HepG2 (cell line): Measurements from ENCODE around the gene HNRNPF. TPM values are rescaled to one million over a fixed set of nuclear protein-coding genes. Genes with fewer than 3 reads are reported as not detected.

Source experiments
- ARID2 ChIP-seq: sonication (generic); formaldehyde crosslinking; IDR thresholded peaks from 2 replicates; pipeline ENCODE4 v1.8.1; 2022; ENCODE audit warnings: mild to moderate bottlenecking, missing genetic modification reagents, borderline replicate concordance
- BCL6 ChIP-seq: IDR thresholded peaks from 2 replicates; pipeline ENCODE4 v1.6.1; 2016; ENCODE audit warnings: missing genetic modification reagents, missing compliant biosample characterization
- CC2D1A ChIP-seq: sonication (generic); formaldehyde crosslinking; IDR thresholded peaks from 2 replicates; pipeline ENCODE4 v1.8.1; 2023; ENCODE audit warnings: mild to moderate bottlenecking, missing genetic modification reagents
- CENPT ChIP-seq: sonication (generic); formaldehyde crosslinking; IDR thresholded peaks from 2 replicates; pipeline ENCODE4 v1.8.0; 2022; ENCODE audit warnings: low read depth, mild to moderate bottlenecking, moderate library complexity, missing genetic modification reagents
- ESRRA ChIP-seq: sonication (generic); formaldehyde crosslinking; IDR thresholded peaks from 2 replicates; pipeline ENCODE4 v1.5.1; 2020; ENCODE audit warnings: mild to moderate bottlenecking, low read depth, missing genetic modification reagents
- HDAC2 ChIP-seq: sonication (generic); formaldehyde crosslinking; IDR thresholded peaks from 2 replicates; pipeline ENCODE4 v1.4.0; 2020; ENCODE audit warnings: missing genetic modification reagents
- NFIC ChIP-seq: IDR thresholded peaks from 2 replicates; pipeline ENCODE4 v1.6.1; 2012; ENCODE audit warnings: mild to moderate bottlenecking, low read length, inconsistent platforms
- PLRG1 ChIP-seq: fragments of 450-650 bp; conservative IDR thresholded peaks from 2 replicates; pipeline ENCODE4 v1.6.1; 2016
- RFXANK ChIP-seq: IDR thresholded peaks from 2 replicates; pipeline ENCODE4 v1.6.1; 2016
- RXRB ChIP-seq: IDR thresholded peaks from 2 replicates; pipeline ENCODE4 v1.6.1; 2016; ENCODE audit warnings: borderline replicate concordance, missing genetic modification reagents, missing compliant biosample characterization
- SMARCC2 ChIP-seq: fragments of 450-650 bp; IDR thresholded peaks from 2 replicates; pipeline ENCODE4 v1.6.1; 2017; ENCODE audit warnings: antibody characterized with exemption, mild to moderate bottlenecking
- SRSF4 ChIP-seq: fragments of 200-400 bp; formaldehyde crosslinking; IDR thresholded peaks from one replicate; pipeline ENCODE4 v1.6.1; 2018; ENCODE audit warnings: mild to moderate bottlenecking, low read depth, low read length, moderate library complexity; ENCODE audit not compliant: poor library complexity, severe bottlenecking
- TARDBP ChIP-seq: sonication (generic); formaldehyde crosslinking; IDR thresholded peaks from 2 replicates; pipeline ENCODE4 v1.8.0; 2022; ENCODE audit warnings: mild to moderate bottlenecking, missing genetic modification reagents
- TEAD2 ChIP-seq: sonication (generic); formaldehyde crosslinking; IDR thresholded peaks from 2 replicates; pipeline ENCODE4 v1.9.0; 2021; ENCODE audit warnings: missing genetic modification reagents
- TEAD3 ChIP-seq: optimal IDR thresholded peaks from 2 replicates; pipeline ENCODE3; 2016; ENCODE audit warnings: borderline replicate concordance
- U2AF2 ChIP-seq: fragments of 200-400 bp; formaldehyde crosslinking; IDR thresholded peaks from 2 replicates; pipeline ENCODE4 v1.6.1; 2017; ENCODE audit warnings: low read depth, mild to moderate bottlenecking, low read length
- YEATS2 ChIP-seq: sonication (generic); formaldehyde crosslinking; IDR thresholded peaks from 2 replicates; pipeline ENCODE4 v1.4.0; 2020; ENCODE audit warnings: missing genetic modification reagents, borderline replicate concordance
- ZBTB3 ChIP-seq: sonication (generic); formaldehyde crosslinking; IDR thresholded peaks from 2 replicates; pipeline ENCODE4 v1.4.0; 2020; ENCODE audit warnings: low read depth, mild to moderate bottlenecking, moderate library complexity, missing genetic modification reagents, borderline replicate concordance
- ZBTB7A ChIP-seq: sonication (generic); formaldehyde crosslinking; IDR thresholded peaks from 2 replicates; pipeline ENCODE4 v1.8.0; 2022; ENCODE audit warnings: mild to moderate bottlenecking, missing genetic modification reagents
- ZNF329 ChIP-seq: sonication (generic); formaldehyde crosslinking; IDR thresholded peaks from 2 replicates; pipeline ENCODE4 v1.9.0; 2021; ENCODE audit warnings: low read depth, mild to moderate bottlenecking, missing genetic modification reagents
- ZNF788 ChIP-seq: sonication (generic); formaldehyde crosslinking; IDR thresholded peaks from 2 replicates; pipeline ENCODE4 v1.5.0; 2020; ENCODE audit warnings: mild to moderate bottlenecking, missing genetic modification reagents, borderline replicate concordance
- ZNF792 ChIP-seq: IDR thresholded peaks from 2 replicates; pipeline ENCODE4 v1.6.1; 2016
- polyA plus RNA-seq, 8 experiments: library from polyadenylated mRNA; depleted of rRNA in 3 of 8; stranded (reverse) in 7 of 8; unstranded in 1 of 8; fragments of >200 nt; fragmentation: Illumina TruSeq in 4 of 8; extraction: Trizol in 4 of 8; gene quantifications; 2 replicates each; pipeline versions ENCODE4 v1.2.1 to v1.2.3, GENCODE V29; 2011 to 2016; ENCODE audit warnings: low read depth in 4 of 8, missing spikeins in 1 of 8, mixed read lengths in 1 of 8; ENCODE audit not compliant: insufficient read depth in 1 of 8
- total RNA-seq, 5 experiments: library from RNA; depleted of rRNA; stranded (reverse); fragments of >200 nt; fragmentation: Illumina TruSeq; extraction: Trizol; gene quantifications; 2 replicates each; pipeline ENCODE4 v1.2.3, GENCODE V29; 2016; ENCODE audit warnings: low read depth in 1 of 5
- TF ChIP-seq, protein P1 (sequence below): sonication (generic); formaldehyde crosslinking; IDR thresholded peaks from 2 replicates; pipeline ENCODE4 v1.9.0; 2022; ENCODE audit warnings: missing genetic modification reagents, mild to moderate bottlenecking, borderline replicate concordance
- TF ChIP-seq, protein P2 (sequence below): sonication (generic); formaldehyde crosslinking; IDR thresholded peaks from 2 replicates; pipeline ENCODE4 v1.5.0; 2020; ENCODE audit warnings: missing genetic modification reagents
- TF ChIP-seq, protein P3 (sequence below): sonication (generic); formaldehyde crosslinking; IDR thresholded peaks from 2 replicates; pipeline ENCODE4 v1.5.1; 2020; ENCODE audit warnings: mild to moderate bottlenecking, missing genetic modification reagents, moderate library complexity

The HNRNPF gene
- total and polyA plus RNA-seq, 2 of the 13 experiments (the other 11 are each of a cell fraction or from before 2014, with no cell fraction given) = 166 to 308 TPM

DNA sequence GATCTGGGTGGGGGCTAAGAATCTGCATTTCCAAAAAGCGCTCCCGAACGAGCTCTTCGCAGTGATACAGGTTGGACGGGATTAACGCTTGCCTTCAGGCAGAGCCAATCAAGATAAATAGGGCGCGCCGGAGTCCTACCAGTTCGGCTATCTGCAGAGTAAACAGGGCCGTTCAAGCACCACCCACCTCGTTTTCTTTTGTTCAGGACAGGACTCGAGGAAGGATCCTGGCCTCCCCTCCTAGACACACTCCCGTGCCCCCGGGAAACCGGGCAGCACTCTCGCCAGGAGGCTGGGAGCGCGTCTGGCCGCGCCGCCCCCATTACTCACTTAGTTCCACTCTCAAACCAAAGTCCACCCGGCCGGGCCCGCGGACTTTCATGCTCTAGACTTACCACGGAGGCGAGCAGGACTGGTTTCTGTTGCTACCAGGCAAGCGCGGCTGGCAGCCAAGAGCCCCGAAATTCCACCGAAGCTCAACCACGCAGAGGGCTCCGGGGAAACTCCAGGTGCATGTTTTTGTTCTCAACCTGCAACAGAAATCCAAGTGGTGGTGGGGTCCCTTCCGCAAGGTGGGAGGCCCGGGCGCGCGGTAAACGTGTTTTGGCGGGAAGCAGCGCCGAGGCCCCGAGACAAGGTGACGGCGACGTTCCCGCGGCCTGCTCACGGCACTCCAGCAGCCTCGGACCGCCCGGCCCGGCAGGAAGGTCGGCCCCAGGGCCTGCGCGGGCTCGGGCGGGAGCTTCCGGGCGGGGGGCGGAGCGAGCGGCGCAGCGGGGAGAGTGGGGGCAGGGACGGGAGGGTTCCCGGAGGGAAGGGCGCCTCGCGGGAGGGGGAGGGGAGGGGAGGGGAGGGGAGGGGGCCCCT is 12.7 kb downstream of the HNRNPF start (continued):
- TF ChIP-seq CC2D1A (CRISPR knock-in tag) = no peak
- TF ChIP-seq ZNF792 (CRISPR knock-in tag) = peak; percentile 59; the same call in 1 of the 2 replicates
- TF ChIP-seq, protein P1, sequence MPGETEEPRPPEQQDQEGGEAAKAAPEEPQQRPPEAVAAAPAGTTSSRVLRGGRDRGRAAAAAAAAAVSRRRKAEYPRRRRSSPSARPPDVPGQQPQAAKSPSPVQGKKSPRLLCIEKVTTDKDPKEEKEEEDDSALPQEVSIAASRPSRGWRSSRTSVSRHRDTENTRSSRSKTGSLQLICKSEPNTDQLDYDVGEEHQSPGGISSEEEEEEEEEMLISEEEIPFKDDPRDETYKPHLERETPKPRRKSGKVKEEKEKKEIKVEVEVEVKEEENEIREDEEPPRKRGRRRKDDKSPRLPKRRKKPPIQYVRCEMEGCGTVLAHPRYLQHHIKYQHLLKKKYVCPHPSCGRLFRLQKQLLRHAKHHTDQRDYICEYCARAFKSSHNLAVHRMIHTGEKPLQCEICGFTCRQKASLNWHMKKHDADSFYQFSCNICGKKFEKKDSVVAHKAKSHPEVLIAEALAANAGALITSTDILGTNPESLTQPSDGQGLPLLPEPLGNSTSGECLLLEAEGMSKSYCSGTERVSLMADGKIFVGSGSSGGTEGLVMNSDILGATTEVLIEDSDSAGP = no peak; the same call in 1 of the 2 replicates
- TF ChIP-seq TEAD2 (CRISPR knock-in tag) = no peak
- no peak for TF ChIP-seq ZBTB7A (CRISPR knock-in tag)
- TF ChIP-seq BCL6 = no peak
- no peak for TF ChIP-seq TEAD3
- no peak for TF ChIP-seq ZNF788 (CRISPR knock-in tag)
- TF ChIP-seq, protein P2, sequence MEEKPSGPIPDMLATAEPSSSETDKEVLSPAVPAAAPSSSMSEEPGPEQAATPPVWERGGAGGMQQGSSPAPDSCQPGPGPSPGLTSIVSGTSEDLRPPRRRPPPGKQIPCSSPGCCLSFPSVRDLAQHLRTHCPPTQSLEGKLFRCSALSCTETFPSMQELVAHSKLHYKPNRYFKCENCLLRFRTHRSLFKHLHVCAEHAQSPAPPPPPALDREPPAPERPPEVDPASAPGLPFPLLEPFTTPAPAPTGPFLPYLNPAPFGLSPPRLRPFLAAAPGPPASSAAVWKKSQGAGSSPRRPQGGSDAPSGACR (CRISPR knock-in tag) = no peak; the same call in 1 of the 2 replicates
- no peak for TF ChIP-seq RFXANK (CRISPR knock-in tag)
- no peak for TF ChIP-seq YEATS2 (CRISPR knock-in tag)
- TF ChIP-seq, protein P3, sequence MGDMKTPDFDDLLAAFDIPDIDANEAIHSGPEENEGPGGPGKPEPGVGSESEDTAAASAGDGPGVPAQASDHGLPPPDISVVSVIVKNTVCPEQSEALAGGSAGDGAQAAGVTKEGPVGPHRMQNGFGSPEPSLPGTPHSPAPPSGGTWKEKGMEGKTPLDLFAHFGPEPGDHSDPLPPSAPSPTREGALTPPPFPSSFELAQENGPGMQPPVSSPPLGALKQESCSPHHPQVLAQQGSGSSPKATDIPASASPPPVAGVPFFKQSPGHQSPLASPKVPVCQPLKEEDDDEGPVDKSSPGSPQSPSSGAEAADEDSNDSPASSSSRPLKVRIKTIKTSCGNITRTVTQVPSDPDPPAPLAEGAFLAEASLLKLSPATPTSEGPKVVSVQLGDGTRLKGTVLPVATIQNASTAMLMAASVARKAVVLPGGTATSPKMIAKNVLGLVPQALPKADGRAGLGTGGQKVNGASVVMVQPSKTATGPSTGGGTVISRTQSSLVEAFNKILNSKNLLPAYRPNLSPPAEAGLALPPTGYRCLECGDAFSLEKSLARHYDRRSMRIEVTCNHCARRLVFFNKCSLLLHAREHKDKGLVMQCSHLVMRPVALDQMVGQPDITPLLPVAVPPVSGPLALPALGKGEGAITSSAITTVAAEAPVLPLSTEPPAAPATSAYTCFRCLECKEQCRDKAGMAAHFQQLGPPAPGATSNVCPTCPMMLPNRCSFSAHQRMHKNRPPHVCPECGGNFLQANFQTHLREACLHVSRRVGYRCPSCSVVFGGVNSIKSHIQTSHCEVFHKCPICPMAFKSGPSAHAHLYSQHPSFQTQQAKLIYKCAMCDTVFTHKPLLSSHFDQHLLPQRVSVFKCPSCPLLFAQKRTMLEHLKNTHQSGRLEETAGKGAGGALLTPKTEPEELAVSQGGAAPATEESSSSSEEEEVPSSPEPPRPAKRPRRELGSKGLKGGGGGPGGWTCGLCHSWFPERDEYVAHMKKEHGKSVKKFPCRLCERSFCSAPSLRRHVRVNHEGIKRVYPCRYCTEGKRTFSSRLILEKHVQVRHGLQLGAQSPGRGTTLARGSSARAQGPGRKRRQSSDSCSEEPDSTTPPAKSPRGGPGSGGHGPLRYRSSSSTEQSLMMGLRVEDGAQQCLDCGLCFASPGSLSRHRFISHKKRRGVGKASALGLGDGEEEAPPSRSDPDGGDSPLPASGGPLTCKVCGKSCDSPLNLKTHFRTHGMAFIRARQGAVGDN (CRISPR knock-in tag) = peak; percentile 88
- no peak for TF ChIP-seq RXRB (CRISPR knock-in tag)
- no peak for TF ChIP-seq ARID2 (CRISPR knock-in tag)
- 0 out of 2 replicates have a peak, but pooled peaks have one; percentile 11 for TF ChIP-seq NFIC
- TF ChIP-seq CENPT (CRISPR knock-in tag) = peak; percentile 63; the same call in 1 of the 2 replicates
- no peak for TF ChIP-seq ESRRA (CRISPR knock-in tag)
- TF ChIP-seq HDAC2 (CRISPR knock-in tag) = peak; percentile 42; the same call in 1 of the 2 replicates
- TF ChIP-seq ZBTB3 (CRISPR knock-in tag) = no peak
- no peak for TF ChIP-seq U2AF2
- no peak for TF ChIP-seq SRSF4
- TF ChIP-seq ZNF329 (CRISPR knock-in tag) = peak; percentile 40; the same call in 1 of the 2 replicates
- no peak for TF ChIP-seq SMARCC2
- no peak for TF ChIP-seq TARDBP
- no peak for TF ChIP-seq PLRG1
